ENCODE measurements around the gene CAPN7. TPM values are rescaled to one million over a fixed set of nuclear protein-coding genes. Genes with fewer than 3 reads are reported as not detected.

CAPN7 gene
- total and polyA plus RNA-seq, 8 donors = 38.0 to 66.5 (median 51.5) TPM

GRCh38 chr3:15256861-15257341, 50.9 kb downstream of the CAPN7 start:
- intact Hi-C loops (cut with DNase I) = no loop called here
- TF ChIP-seq CTCF (IDR thresholded peaks at IDR 0.05) = no peak
- H3K36me3 ChIP-seq = peaks cover 2 to 100% of the 10 kb centered on the region in 2 donors

GRCh38 chr3:15258720-15259119, 52.7 kb downstream of the CAPN7 start:
- Histone ChIP-seq H3K4me1 (no peaks in the 10 kb centered on the region), H3K27ac (no peak overlapping the region), H3K9me3 (no peaks in the 10 kb centered on the region), H3K27me3 (no peaks in the 10 kb centered on the region), H3K4me3 (no peak overlapping the region), H3K36me3 (peaks cover 0 to 85% of the 10 kb centered on the region in 2 donors)
- intact Hi-C loops (cut with DNase I) = no loop called here
- no peak for TF ChIP-seq CTCF (IDR thresholded peaks at IDR 0.05)
- ATAC-seq = no peak
- peak in 1 of 4 donors; percentile 54 for DNase-seq

More at GRCh38 chr3:15256861-15257341, 50.9 kb downstream of the CAPN7 start:
- no peaks in the 10 kb centered on the region for H3K27me3 ChIP-seq
- H3K27ac ChIP-seq = no peak overlapping the region
- H3K9me3 ChIP-seq = no peaks in the 10 kb centered on the region
- no peak overlapping the region for H3K4me3 ChIP-seq
- peak; percentile 84 for ATAC-seq
- DNase-seq = peak in 2 of 4 donors; percentile 8 to 44
- no peaks in the 10 kb centered on the region for H3K4me1 ChIP-seq

- Histone ChIP-seq H3K36me3 (peaks cover 0 to 67% of the 10 kb centered on the region in 2 donors), H3K4me3 (no peak overlapping the region), H3K27ac (no peak overlapping the region), H3K27me3 (no peaks in the 10 kb centered on the region), H3K9me3 (no peaks in the 10 kb centered on the region), H3K4me1 (peaks cover 0 to 3% of the 10 kb centered on the region in 2 donors)
- no peak for ATAC-seq
- no peak for DNase-seq
- intact Hi-C loops (cut with DNase I) = loop anchor here in 1 of 2 donors (10.0 kb wide), 1 partner anchor 124 kb away; no protein-coding TSS in a partner anchor
- no peak for TF ChIP-seq CTCF (IDR thresholded peaks at IDR 0.05)
These were observed 54.5 kb downstream of the CAPN7 start for GRCh38 chr3:15260531-15260930.

GRCh38 chr3:15261274-15261673, 55.2 kb downstream of the CAPN7 start:
- intact Hi-C loops (cut with DNase I) = loop anchor here in 1 of 2 donors (10.0 kb wide), 1 partner anchor 124 kb away; no protein-coding TSS in a partner anchor
- Histone ChIP-seq H3K27ac (peak overlapping the region in 1 of 2 donors; percentile 8), H3K36me3 (peaks cover 0 to 67% of the 10 kb centered on the region in 2 donors), H3K4me1 (peaks cover 0 to 3% of the 10 kb centered on the region in 2 donors), H3K27me3 (no peaks in the 10 kb centered on the region), H3K4me3 (no peak overlapping the region), H3K9me3 (no peaks in the 10 kb centered on the region)
- TF ChIP-seq CTCF (IDR thresholded peaks at IDR 0.05) = no peak
- peak in 1 of 4 donors; percentile 13 for DNase-seq
- ATAC-seq = no peak

- Histone ChIP-seq H3K27me3 (no peaks in the 10 kb centered on the region), H3K36me3 (peaks cover 0 to 64% of the 10 kb centered on the region in 2 donors), H3K27ac (no peak overlapping the region), H3K4me1 (peaks cover 0 to 10% of the 10 kb centered on the region in 2 donors), H3K4me3 (no peak overlapping the region), H3K9me3 (no peaks in the 10 kb centered on the region)
- ATAC-seq = no peak
- peak in 1 of 4 donors; percentile 37 for DNase-seq
- TF ChIP-seq CTCF (IDR thresholded peaks at IDR 0.05) = no peak
- intact Hi-C loops (cut with DNase I) = loop anchor here in 1 of 2 donors (10.0 kb wide), 1 partner anchor 123 kb away; no protein-coding TSS in a partner anchor
These were observed 56.0 kb downstream of the CAPN7 start for GRCh38 chr3:15262021-15262420.

All from left lung (tissue), 10 donors.